ENCODE data around the gene BABAM2.

The BABAM2 gene

DNA sequence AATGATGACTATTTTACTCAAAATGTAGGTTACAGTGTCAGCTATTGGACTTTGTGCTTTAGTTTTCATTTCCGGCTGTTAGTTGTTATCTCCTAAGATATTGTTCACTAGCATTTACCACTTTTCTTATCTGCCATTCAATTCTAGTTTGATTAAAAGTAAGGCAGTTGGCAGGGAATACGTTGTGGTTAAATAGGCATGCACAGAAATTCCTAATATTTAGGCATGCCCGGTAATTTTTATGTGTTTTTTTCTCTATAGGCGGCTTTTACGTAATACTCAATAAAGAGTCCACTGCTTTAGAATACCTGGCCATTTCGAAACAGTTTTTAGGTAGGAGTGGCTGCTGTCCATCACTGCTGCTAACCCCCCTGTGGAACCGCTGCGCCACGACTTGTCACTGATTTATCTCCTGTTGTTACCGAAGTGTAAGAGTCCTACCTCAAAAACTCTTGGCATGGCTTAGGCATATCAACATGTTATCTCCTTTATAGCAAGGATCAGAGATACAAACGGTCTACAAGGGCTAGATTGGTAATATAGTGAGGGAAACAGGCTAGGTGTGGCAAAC lies 39.5 kb downstream of the BABAM2 start:
- Histone ChIP-seq H3K9me3 (ENCODE audit: low read length) (no peaks in the 10 kb centered on the region), H3K36me3 (ENCODE audit: insufficient read depth, low read length) (no peaks in the 10 kb centered on the region), H3K4me1 (ENCODE audit: insufficient read depth, low read length) (peaks cover 6% of the 10 kb centered on the region), H3K9ac (ENCODE audit: low read length) (no peak overlapping the region), H3K27ac (ENCODE audit: low read depth, low read length) (no peak overlapping the region), H3K4me3 (ENCODE audit: low read depth in 1 of 2, low read length in 2 of 2) (no peak overlapping the region), H3K27me3 (ENCODE audit: control insufficient read depth in 1 of 2, insufficient read depth in 2 of 2, low read length in 2 of 2) (no peaks in the 10 kb centered on the region)

DNA sequence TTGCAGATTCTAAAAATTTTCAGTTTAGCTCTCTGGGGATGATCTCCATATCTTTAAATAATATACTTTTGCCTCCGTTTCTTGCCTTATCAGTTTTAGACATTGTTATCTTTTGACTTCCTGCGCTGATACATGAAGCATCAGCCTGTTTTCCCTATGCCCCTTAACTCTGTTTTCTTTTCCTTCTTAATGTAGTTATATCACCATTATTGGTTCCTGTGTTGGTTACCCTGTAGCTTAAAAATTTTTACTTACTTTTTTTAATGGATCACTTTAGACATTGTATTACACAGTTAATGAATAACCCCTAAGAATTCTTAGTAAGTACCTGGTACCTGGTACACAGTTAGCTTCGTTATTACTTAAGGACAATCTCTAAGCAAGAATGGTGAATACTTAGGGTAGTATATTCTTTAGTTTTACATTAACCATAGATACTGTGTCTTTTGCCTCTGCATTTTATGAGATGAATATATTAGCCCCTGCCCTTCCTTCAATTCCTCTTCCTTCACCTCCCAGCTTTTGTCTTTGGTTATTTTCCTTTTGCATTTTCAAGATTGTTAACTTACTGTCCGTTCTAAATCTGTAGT lies 40.9 kb downstream of the BABAM2 start:
- Histone ChIP-seq H3K9me3 (ENCODE audit: low read length) (no peaks in the 10 kb centered on the region), H3K36me3 (ENCODE audit: insufficient read depth, low read length) (no peaks in the 10 kb centered on the region), H3K27me3 (ENCODE audit: control insufficient read depth in 1 of 2, insufficient read depth in 2 of 2, low read length in 2 of 2) (no peaks in the 10 kb centered on the region), H3K4me1 (ENCODE audit: insufficient read depth, low read length) (peaks cover 6% of the 10 kb centered on the region), H3K4me3 (ENCODE audit: low read depth in 1 of 2, low read length in 2 of 2) (no peak overlapping the region), H3K9ac (ENCODE audit: low read length) (no peak overlapping the region), H3K27ac (ENCODE audit: low read depth, low read length) (no peak overlapping the region)

- no peak overlapping the region for H3K27ac ChIP-seq (ENCODE audit: low read depth, low read length)
- H3K4me3 ChIP-seq (ENCODE audit: low read depth in 1 of 2, low read length in 2 of 2): no peak overlapping the region
- no peaks in the 10 kb centered on the region for H3K27me3 ChIP-seq (ENCODE audit: control insufficient read depth in 1 of 2, insufficient read depth in 2 of 2, low read length in 2 of 2)
- no peak overlapping the region for H3K9ac ChIP-seq (ENCODE audit: low read length)
- no peaks in the 10 kb centered on the region for H3K36me3 ChIP-seq (ENCODE audit: insufficient read depth, low read length)
- peaks cover 6% of the 10 kb centered on the region for H3K4me1 ChIP-seq (ENCODE audit: insufficient read depth, low read length)
- no peaks in the 10 kb centered on the region for H3K9me3 ChIP-seq (ENCODE audit: low read length)
These were observed 41.9 kb downstream of the BABAM2 start for GRCh38 chr2:27932396-27932795.

GRCh38 chr2:27935026-27935425 lies 44.5 kb downstream of the BABAM2 start:
- no peaks in the 10 kb centered on the region for H3K36me3 ChIP-seq (ENCODE audit: insufficient read depth, low read length)
- no peaks in the 10 kb centered on the region for H3K27me3 ChIP-seq (ENCODE audit: control insufficient read depth in 1 of 2, insufficient read depth in 2 of 2, low read length in 2 of 2)
- H3K27ac ChIP-seq (ENCODE audit: low read depth, low read length): no peak overlapping the region
- H3K9ac ChIP-seq (ENCODE audit: low read length): no peak overlapping the region
- peaks cover under 1% of the 10 kb centered on the region for H3K4me1 ChIP-seq (ENCODE audit: insufficient read depth, low read length)
- no peaks in the 10 kb centered on the region for H3K9me3 ChIP-seq (ENCODE audit: low read length)
- H3K4me3 ChIP-seq (ENCODE audit: low read depth in 1 of 2, low read length in 2 of 2): no peak overlapping the region

DNA sequence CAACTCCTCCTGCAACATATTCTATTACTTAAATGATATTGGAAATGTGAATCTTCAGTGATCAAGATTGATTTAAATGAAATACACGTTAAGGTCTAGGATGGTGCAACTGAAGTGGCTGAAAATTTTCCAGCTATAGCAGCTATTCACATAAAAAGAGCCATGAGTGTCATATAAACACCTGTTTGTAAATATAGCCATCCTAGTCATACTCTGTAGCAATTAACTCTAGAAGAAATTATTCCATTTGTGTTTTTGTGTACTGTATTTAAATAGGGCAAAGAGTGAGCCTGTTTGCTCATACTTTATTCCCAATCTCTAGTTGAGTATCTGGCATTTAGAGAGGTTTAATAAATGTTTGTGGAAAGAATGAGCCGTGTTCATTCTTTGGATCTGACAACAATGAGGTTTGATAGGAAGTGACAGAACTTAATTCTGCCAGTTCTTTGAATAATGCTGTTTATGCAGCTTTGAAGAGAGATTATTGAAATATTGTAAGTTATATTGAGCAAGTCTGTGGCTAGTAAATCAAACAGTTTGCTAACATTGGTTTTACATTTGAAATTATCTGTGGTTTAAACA lies 49.7 kb downstream of the BABAM2 start:
- H3K27ac ChIP-seq (ENCODE audit: low read depth, low read length): no peak overlapping the region
- no peak overlapping the region for H3K4me3 ChIP-seq (ENCODE audit: low read depth in 1 of 2, low read length in 2 of 2)
- no peaks in the 10 kb centered on the region for H3K36me3 ChIP-seq (ENCODE audit: insufficient read depth, low read length)
- H3K4me1 ChIP-seq (ENCODE audit: insufficient read depth, low read length): peaks cover 5% of the 10 kb centered on the region
- no peak overlapping the region for H3K9ac ChIP-seq (ENCODE audit: low read length)
- H3K9me3 ChIP-seq (ENCODE audit: low read length): no peaks in the 10 kb centered on the region
- no peaks in the 10 kb centered on the region for H3K27me3 ChIP-seq (ENCODE audit: control insufficient read depth in 1 of 2, insufficient read depth in 2 of 2, low read length in 2 of 2)

- Histone ChIP-seq H3K4me1 (ENCODE audit: insufficient read depth, low read length) (peaks cover 5% of the 10 kb centered on the region), H3K9ac (ENCODE audit: low read length) (no peak overlapping the region), H3K27me3 (ENCODE audit: control insufficient read depth in 1 of 2, insufficient read depth in 2 of 2, low read length in 2 of 2) (no peaks in the 10 kb centered on the region), H3K9me3 (ENCODE audit: low read length) (no peaks in the 10 kb centered on the region), H3K36me3 (ENCODE audit: insufficient read depth, low read length) (no peaks in the 10 kb centered on the region), H3K27ac (ENCODE audit: low read depth, low read length) (no peak overlapping the region), H3K4me3 (ENCODE audit: low read depth in 1 of 2, low read length in 2 of 2) (no peak overlapping the region)
These were observed 50.5 kb downstream of the BABAM2 start for GRCh38 chr2:27940982-27941381.

DNA sequence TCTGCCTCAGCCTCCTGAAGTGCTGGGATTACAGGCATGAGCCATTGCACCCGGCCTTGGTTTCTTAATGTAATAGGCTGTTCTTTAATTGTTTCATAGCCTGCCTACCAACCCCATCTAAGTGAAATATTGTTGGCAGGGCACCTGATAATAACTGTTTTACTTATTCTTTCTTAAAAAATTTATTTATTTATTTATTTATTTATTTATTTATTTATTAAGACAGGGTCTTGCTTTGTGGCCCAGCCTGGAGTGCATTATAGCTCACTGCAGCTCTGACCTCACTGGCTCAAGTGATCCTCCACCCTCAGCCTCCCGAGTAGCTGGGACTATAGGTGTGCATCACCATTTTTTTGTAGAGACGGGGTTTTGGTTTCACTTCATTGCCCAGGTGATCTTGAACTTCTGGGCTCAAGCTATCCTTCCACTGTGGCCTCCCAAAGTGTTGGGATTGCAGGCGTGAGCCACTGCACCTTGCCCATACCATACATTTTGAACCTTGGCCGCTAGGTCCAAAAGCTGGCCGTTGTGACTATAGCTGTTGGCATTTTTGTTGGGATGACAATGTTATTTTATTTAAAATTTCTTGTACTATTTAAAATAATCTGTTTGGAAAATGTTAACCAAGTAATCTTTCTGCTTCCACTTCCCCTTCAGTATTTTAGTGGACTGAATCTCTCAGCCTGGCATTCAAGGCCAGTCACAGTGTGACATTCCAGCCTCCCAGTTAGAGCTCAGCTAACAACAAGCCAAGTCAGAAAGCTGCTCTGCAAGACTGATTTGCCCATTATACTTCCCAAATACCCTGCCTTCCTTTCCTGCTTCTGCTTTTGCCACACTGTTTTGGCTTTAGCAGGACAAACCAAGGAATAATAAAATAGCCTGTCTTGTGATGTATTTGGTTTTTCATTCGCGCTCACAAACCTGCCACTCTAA lies 52.4 kb downstream of the BABAM2 start:
- H3K27me3 ChIP-seq (ENCODE audit: control insufficient read depth in 1 of 2, insufficient read depth in 2 of 2, low read length in 2 of 2): no peaks in the 10 kb centered on the region
- no peaks in the 10 kb centered on the region for H3K9me3 ChIP-seq (ENCODE audit: low read length)
- no peaks in the 10 kb centered on the region for H3K36me3 ChIP-seq (ENCODE audit: insufficient read depth, low read length)
- H3K4me3 ChIP-seq (ENCODE audit: low read depth in 1 of 2, low read length in 2 of 2): no peak overlapping the region
- H3K27ac ChIP-seq (ENCODE audit: low read depth, low read length): no peak overlapping the region
- peaks cover 9% of the 10 kb centered on the region for H3K4me1 ChIP-seq (ENCODE audit: insufficient read depth, low read length)
- no peak overlapping the region for H3K9ac ChIP-seq (ENCODE audit: low read length)

- no peak overlapping the region for H3K27ac ChIP-seq (ENCODE audit: low read depth, low read length)
- no peaks in the 10 kb centered on the region for H3K27me3 ChIP-seq (ENCODE audit: control insufficient read depth in 1 of 2, insufficient read depth in 2 of 2, low read length in 2 of 2)
- H3K9me3 ChIP-seq (ENCODE audit: low read length): no peaks in the 10 kb centered on the region
- H3K36me3 ChIP-seq (ENCODE audit: insufficient read depth, low read length): no peaks in the 10 kb centered on the region
- H3K9ac ChIP-seq (ENCODE audit: low read length): no peak overlapping the region
- no peak overlapping the region for H3K4me3 ChIP-seq (ENCODE audit: low read depth in 1 of 2, low read length in 2 of 2)
- peaks cover 5% of the 10 kb centered on the region for H3K4me1 ChIP-seq (ENCODE audit: insufficient read depth, low read length)
These were observed 56.1 kb downstream of the BABAM2 start for GRCh38 chr2:27946530-27947060.

DNA sequence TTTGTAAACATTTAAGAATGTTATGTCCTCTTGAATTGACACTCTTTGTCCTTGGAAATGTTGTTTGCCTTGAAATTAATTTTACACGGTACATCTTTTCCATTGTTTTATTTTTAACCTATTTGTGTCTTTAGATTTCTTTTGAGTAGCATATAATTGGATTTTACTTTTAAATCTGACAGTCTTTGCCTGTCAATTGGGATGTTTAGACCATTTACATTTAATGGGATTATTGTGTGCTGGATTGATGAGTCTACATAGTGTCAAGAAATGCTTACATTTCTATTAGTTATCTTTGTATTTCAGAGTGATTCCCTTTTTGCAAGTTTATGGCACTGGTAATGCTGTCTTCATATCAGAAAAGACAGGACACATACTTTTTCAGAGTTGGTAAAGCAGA lies 61.5 kb downstream of the BABAM2 start:
- Histone ChIP-seq H3K27me3 (ENCODE audit: control insufficient read depth in 1 of 2, insufficient read depth in 2 of 2, low read length in 2 of 2) (no peaks in the 10 kb centered on the region), H3K27ac (ENCODE audit: low read depth, low read length) (no peak overlapping the region), H3K36me3 (ENCODE audit: insufficient read depth, low read length) (no peaks in the 10 kb centered on the region), H3K9ac (ENCODE audit: low read length) (no peak overlapping the region), H3K4me3 (ENCODE audit: low read depth in 1 of 2, low read length in 2 of 2) (no peak overlapping the region), H3K9me3 (ENCODE audit: low read length) (no peaks in the 10 kb centered on the region), H3K4me1 (ENCODE audit: insufficient read depth, low read length) (peaks cover 21% of the 10 kb centered on the region)

DNA sequence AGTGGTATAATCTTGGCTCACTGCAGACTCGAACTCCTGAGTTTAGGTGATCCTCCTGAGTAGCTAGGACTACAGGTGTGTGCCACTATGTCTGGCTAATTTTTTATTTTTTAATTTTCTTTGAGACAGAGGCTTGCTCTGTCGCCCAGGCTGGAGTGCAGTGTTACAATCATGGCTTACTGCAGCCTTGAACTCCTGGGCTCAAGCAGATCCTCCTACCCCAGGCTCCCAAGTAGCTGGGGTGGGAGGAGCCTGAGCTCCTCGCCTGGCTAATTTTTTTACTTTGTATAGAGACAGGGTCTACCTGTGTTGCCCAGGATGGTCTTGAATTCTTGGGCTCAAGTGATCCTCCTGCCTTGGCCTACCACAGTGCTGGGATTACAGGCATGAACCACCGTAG lies 62.5 kb downstream of the BABAM2 start:
- no peak overlapping the region for H3K27ac ChIP-seq (ENCODE audit: low read depth, low read length)

DNA sequence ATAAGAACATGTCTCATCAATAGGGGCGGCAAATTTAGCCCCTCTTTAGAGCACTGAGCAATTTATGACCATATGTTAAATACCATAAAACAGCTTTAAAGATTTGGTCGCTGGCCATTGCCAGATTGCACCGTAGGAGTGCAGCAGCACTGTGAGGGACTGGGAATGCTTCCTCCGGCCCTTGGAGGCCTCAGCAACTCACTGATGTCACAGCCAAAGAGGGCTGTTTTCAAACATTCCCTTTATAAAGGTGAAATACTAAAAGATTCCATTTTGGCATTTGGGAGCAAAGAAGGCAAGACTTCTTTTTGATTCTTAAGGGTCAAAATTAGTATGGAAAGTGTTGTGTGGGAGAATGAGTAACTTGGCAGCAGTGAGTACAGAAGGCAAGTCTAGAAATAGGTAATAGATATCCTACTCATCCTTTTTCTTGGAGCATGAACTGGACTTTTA lies 63.7 kb downstream of the BABAM2 start:
- H3K4me1 ChIP-seq (ENCODE audit: insufficient read depth, low read length): peaks cover 23% of the 10 kb centered on the region

More for the DNA sequence above, 62.5 kb downstream of the BABAM2 start:
- Histone ChIP-seq H3K4me3 (ENCODE audit: low read depth in 1 of 2, low read length in 2 of 2) (no peak overlapping the region), H3K36me3 (ENCODE audit: insufficient read depth, low read length) (no peaks in the 10 kb centered on the region), H3K4me1 (ENCODE audit: insufficient read depth, low read length) (peaks cover 21% of the 10 kb centered on the region), H3K27me3 (ENCODE audit: control insufficient read depth in 1 of 2, insufficient read depth in 2 of 2, low read length in 2 of 2) (no peaks in the 10 kb centered on the region), H3K9ac (ENCODE audit: low read length) (no peak overlapping the region), H3K9me3 (ENCODE audit: low read length) (no peaks in the 10 kb centered on the region)

More for the DNA sequence above, 63.7 kb downstream of the BABAM2 start:
- no peaks in the 10 kb centered on the region for H3K27me3 ChIP-seq (ENCODE audit: control insufficient read depth in 1 of 2, insufficient read depth in 2 of 2, low read length in 2 of 2)
- no peaks in the 10 kb centered on the region for H3K9me3 ChIP-seq (ENCODE audit: low read length)
- no peaks in the 10 kb centered on the region for H3K36me3 ChIP-seq (ENCODE audit: insufficient read depth, low read length)
- peak overlapping the region; percentile 14 for H3K27ac ChIP-seq (ENCODE audit: low read depth, low read length)
- H3K4me3 ChIP-seq (ENCODE audit: low read depth in 1 of 2, low read length in 2 of 2): no peak overlapping the region
- H3K9ac ChIP-seq (ENCODE audit: low read length): no peak overlapping the region

Data from muscle layer of colon (tissue), 2 donors.